Aorta (tissue), 5 donors: ENCODE data around the gene ART1. TPM values are rescaled to one million over a fixed set of nuclear protein-coding genes. Genes with fewer than 3 reads are reported as not detected.

ENCODE experiments used
- ATAC-seq: fragments of 200-7000 bp; cut with Tn5 transposase; one replicate; pipeline ENCODE4 v1.9.1; 2022; ENCODE audit warnings: moderate library complexity; ENCODE audit not compliant: low FRiP score
- DNase-seq, 2 donors: peaks; one replicate each; pipeline ENCODE4 v3.0.0-alpha.2; 2020
- H3K27ac ChIP-seq, 2 donors: one replicate each; pipeline ENCODE4 v1.5.1; 2013; ENCODE audit warnings: low read length in 2 of 2, mild to moderate bottlenecking in 2 of 2, moderate library complexity in 2 of 2, control low read depth in 1 of 2, inconsistent platforms in 1 of 2, low read depth in 1 of 2
- H3K27me3 ChIP-seq, 2 donors: one replicate each; pipeline ENCODE4 v1.6.1; 2013; ENCODE audit warnings: control low read depth in 1 of 2, low read length in 1 of 2, mild to moderate bottlenecking in 1 of 2, moderate library complexity in 1 of 2; ENCODE audit not compliant: insufficient read depth in 2 of 2, control insufficient read depth in 1 of 2
- H3K36me3 ChIP-seq, 2 donors: one replicate each; pipeline ENCODE4 v1.6.1; 2013; ENCODE audit warnings: control low read depth in 1 of 2, low read length in 1 of 2, mild to moderate bottlenecking in 1 of 2; ENCODE audit not compliant: insufficient read depth in 2 of 2, control insufficient read depth in 1 of 2
- H3K4me1 ChIP-seq, 2 donors: one replicate each; pipeline ENCODE4 v1.6.1; 2013; ENCODE audit warnings: low read length in 2 of 2, control low read depth in 1 of 2, mild to moderate bottlenecking in 1 of 2, moderate library complexity in 1 of 2; ENCODE audit not compliant: insufficient read depth in 2 of 2, control insufficient read depth in 1 of 2
- H3K4me3 ChIP-seq, 2 donors: one replicate each; pipeline ENCODE4 v1.5.1; 2013; ENCODE audit warnings: low read length in 2 of 2, control low read depth in 1 of 2, mild to moderate bottlenecking in 1 of 2
- H3K9me3 ChIP-seq: one replicate; pipeline ENCODE4 v1.6.1; 2013; ENCODE audit warnings: mild to moderate bottlenecking, low read length; ENCODE audit not compliant: control insufficient read depth
- WGBS, 2 donors: extraction: QIAGEN DNeasy Blood & Tissue Kit; methylation state at CpG; one replicate each; pipeline ENCODE4 v1.1.7; 2013; 5-methylcytosine and 5-hydroxymethylcytosine counted together
- intact Hi-C, 2 donors: fragments of 100-400 bp; cut with DNase I; formaldehyde crosslinking; loops; one replicate each; pipeline versions ENCODE4 v1.14.2 to v1.15.0; 2022
- polyA plus RNA-seq, 2 donors: library from polyadenylated mRNA; stranded (reverse); fragments of 200-250 nt; gene quantifications; one replicate each; pipeline ENCODE4 v1.2.3, GENCODE V29; 2013
- total RNA-seq, 2 donors: library from RNA; stranded (reverse); fragmentation: NEBNext Ultra II Directional; extraction: Animal tissue kit (Norgen Biotek cat#: 25700); gene quantifications; one replicate each; pipeline ENCODE4 v1.2.1, GENCODE V29; 2021
- donor health status: healthy with polysubstance abuse.
- donor health status: Bipolar disorder and iron deficiency.
- donor health status: DM: no; HTN: no; CAD: no.
- donor health status: DM: no; HTN: no; CAD: no.
- donor health status: DM: yes; HTN: yes; CAD: no.

ART1 gene
- total and polyA plus RNA-seq, 4 donors, result not detected

DNA sequence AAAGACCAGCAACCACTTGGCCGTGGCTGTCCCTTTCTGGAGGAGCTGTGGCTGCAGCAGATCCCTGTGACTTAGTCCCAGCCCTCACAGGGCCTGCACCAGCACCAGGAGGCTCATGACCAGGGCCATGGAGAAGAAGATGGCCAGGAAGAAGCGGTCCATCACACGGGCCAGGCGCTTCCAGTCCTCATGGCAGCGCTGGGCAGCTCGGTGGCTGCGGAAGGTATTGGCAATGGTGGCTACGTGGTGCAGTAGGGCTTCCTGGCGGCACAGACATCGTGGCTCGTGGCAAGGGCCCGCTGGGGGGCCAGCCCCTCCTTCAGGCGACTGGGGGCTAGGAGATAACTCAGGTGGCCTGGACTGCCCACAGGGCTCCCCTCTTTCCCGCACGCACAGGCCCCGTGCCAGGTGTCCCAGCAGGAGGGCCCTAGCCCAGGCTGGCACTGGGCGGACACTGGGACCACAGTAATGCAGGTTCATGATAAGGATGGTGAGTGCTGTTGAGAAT lies 21.1 kb downstream of the ART1 start:
- H3K4me3 ChIP-seq, result no peak overlapping the region
- peaks cover 0 to 13% of the 10 kb centered on the region in 2 donors for H3K36me3 ChIP-seq
- H3K27ac ChIP-seq, result no peak overlapping the region
- 94 to 96% methylated on average over 16 to 17 of the region's 17 CpGs for WGBS, 2 donors
- H3K27me3 ChIP-seq, result no peaks in the 10 kb centered on the region
- H3K4me1 ChIP-seq, result no peaks in the 10 kb centered on the region
- no peak for ATAC-seq
- intact Hi-C loops, result no loop called here
- DNase-seq, result no peak
- H3K9me3 ChIP-seq, result no peaks in the 10 kb centered on the region

DNA sequence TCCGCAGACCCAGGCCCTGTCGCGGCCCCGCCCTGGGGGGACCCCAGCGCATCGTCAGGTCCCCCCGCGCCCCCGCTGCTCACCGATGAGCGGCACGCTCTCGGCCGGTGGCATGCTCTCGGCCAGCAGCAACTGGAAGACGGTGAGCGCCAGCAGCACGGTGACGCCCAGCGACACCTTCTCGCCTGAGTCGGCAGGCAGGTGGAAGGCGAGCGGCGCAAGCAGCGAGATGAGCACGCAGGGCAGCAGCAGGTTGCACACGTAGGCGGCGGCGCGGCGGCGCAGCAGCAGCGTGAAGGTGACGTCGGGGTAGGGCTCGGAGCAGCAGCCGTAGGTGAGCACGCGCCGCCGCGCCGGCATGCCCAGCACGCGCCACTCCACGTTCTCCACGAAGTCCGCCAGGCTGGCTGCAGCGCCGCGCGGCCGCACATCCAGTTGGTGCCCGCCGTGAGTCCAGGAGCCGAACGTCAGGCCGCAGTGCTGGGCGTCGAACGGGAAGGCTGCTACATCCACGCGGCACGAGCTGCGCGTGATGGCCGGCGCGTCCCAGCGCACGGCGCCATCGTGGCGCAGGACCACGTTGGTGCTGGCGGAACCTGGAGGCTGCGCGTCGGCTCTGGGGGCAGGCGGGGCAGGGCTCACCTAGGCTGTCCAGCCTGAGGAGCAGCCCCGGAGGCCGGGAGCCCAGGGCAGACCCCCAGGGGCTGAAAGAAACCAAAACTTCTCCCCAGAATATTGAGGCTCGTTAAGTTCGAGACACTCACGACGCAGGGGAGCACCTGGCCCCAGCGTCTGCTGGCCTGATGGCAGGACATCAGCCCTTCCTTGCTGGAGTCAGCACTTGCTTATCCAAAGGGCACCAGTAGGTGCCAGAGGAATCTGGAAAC lies 22.5 kb downstream of the ART1 start:
- Histone ChIP-seq H3K4me3 (no peak overlapping the region), H3K36me3 (peaks cover 0 to 13% of the 10 kb centered on the region in 2 donors), H3K27ac (no peak overlapping the region), H3K9me3 (no peaks in the 10 kb centered on the region), H3K4me1 (no peaks in the 10 kb centered on the region), H3K27me3 (no peaks in the 10 kb centered on the region)
- WGBS, 2 donors, result 97 to 98% methylated on average over 89 of the region's 89 CpGs
- ATAC-seq (no peak), DNase-seq (no peak)
- intact Hi-C loops, result no loop called here

DNA sequence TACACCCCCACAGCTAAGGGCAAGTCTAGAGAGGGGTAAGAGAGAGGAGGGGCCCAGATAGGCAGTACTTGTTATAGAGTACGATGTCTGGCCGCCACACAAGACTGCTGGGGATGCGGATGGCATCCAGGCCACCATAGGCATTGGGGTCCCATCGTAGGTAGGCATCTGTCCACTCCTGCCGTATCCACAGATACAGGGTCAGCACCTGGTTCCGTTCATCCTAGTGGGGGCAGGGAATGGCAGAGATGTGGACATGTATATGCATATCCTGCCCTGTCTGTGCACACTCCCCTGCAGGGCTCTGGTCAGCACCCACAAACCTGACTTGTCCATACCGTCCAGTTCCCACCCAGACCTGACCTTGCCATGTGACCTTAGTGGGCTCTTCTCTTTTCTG lies 24.2 kb downstream of the ART1 start:
- H3K4me1 ChIP-seq, result no peaks in the 10 kb centered on the region
- ATAC-seq, result no peak
- H3K27me3 ChIP-seq, result no peaks in the 10 kb centered on the region
- peaks cover 0 to 13% of the 10 kb centered on the region in 2 donors for H3K36me3 ChIP-seq
- no peak overlapping the region for H3K27ac ChIP-seq
- intact Hi-C loops, result no loop called here
- no peak for DNase-seq
- H3K4me3 ChIP-seq, result no peak overlapping the region
- no peaks in the 10 kb centered on the region for H3K9me3 ChIP-seq
- 97 to 98% methylated on average over 7 of the region's 7 CpGs for WGBS, 2 donors

DNA sequence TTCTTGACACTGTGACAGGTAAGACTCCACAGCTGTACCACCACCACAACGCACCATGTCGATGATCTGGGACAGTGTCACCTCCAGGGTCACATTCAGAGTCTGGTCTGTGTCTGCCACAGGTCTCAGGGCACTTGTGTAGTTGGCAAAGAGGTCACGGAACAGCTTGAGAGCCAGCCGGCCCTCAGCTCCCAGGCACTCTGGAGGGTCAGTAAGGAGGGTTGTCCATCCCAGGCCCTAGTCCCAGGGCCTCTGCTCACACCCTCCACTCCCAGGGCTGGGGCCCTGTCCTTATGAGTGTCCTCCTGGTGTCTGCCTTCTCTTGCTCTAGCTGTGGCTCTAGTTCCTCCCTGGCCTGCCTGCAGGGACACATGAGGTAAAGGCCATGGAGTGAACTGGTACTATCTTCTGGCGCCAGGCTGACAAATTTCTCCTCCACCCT lies 24.8 kb downstream of the ART1 start:
- 94 to 95% methylated on average over 5 of the region's 5 CpGs for WGBS, 2 donors
- Histone ChIP-seq H3K4me1 (no peaks in the 10 kb centered on the region), H3K9me3 (no peaks in the 10 kb centered on the region), H3K27me3 (no peaks in the 10 kb centered on the region), H3K27ac (no peak overlapping the region), H3K36me3 (peaks cover 0 to 13% of the 10 kb centered on the region in 2 donors), H3K4me3 (no peak overlapping the region)
- ATAC-seq (no peak), DNase-seq (no peak)
- intact Hi-C loops, result no loop called here

GRCh38 chr11:3671334-3672254 lies 26.7 kb downstream of the ART1 start, which contains the start of gene CHRNA10:
CHRNA10 (minus strand) TSS chr11:3671384; CDS start chr11:3671312, 72 bp downstream.
- Histone ChIP-seq H3K27ac (no peak within 1 kb of the TSS), H3K9me3 (no peaks in the 10 kb centered on the region), H3K36me3 (peaks cover 7 to 19% of the 10 kb centered on the region in 2 donors), H3K4me3 (no peak within 1 kb of the TSS), H3K27me3 (no peaks in the 10 kb centered on the region), H3K4me1 (no peaks in the 10 kb centered on the region)
- WGBS, 2 donors, result 55 to 63% methylated on average over 9 of the region's 9 CpGs
- no peak for ATAC-seq
- intact Hi-C loops, result no loop called here
- DNase-seq, result no peak

GRCh38 chr11:3674189-3674588 lies 29.3 kb downstream of the ART1 start:
- Histone ChIP-seq H3K27ac (no peak overlapping the region), H3K9me3 (no peaks in the 10 kb centered on the region), H3K4me1 (no peaks in the 10 kb centered on the region), H3K36me3 (peaks cover 14 to 19% of the 10 kb centered on the region in 2 donors), H3K27me3 (no peaks in the 10 kb centered on the region), H3K4me3 (no peak overlapping the region)
- WGBS, 2 donors, result 98 to 100% methylated on average over 1 of the region's 1 CpG
- no peak for DNase-seq
- no peak for ATAC-seq
- intact Hi-C loops, result no loop called here

GRCh38 chr11:3675971-3676370 lies 31.0 kb downstream of the ART1 start:
- 86 to 93% methylated on average over 11 of the region's 11 CpGs for WGBS, 2 donors
- intact Hi-C loops, result no loop called here
- H3K27ac ChIP-seq, result no peak overlapping the region
- H3K9me3 ChIP-seq, result no peaks in the 10 kb centered on the region
- DNase-seq, result no peak
- ATAC-seq, result no peak
- H3K4me3 ChIP-seq, result no peak overlapping the region
- H3K27me3 ChIP-seq, result no peaks in the 10 kb centered on the region
- H3K36me3 ChIP-seq, result peaks cover 14 to 15% of the 10 kb centered on the region in 2 donors
- H3K4me1 ChIP-seq, result no peaks in the 10 kb centered on the region

GRCh38 chr11:3679077-3679476 lies 34.1 kb downstream of the ART1 start:
- 95 to 97% methylated on average over 3 of the region's 3 CpGs for WGBS, 2 donors
- intact Hi-C loops, result no loop called here
- Histone ChIP-seq H3K4me1 (no peaks in the 10 kb centered on the region), H3K27me3 (no peaks in the 10 kb centered on the region), H3K36me3 (peaks cover 14 to 22% of the 10 kb centered on the region in 2 donors), H3K9me3 (no peaks in the 10 kb centered on the region), H3K27ac (no peak overlapping the region), H3K4me3 (no peak overlapping the region)
- ATAC-seq (no peak), DNase-seq (no peak)
